Body of pancreas (tissue), 4 donors: ENCODE data around the gene VWF.

ENCODE experiments used
- CTCF ChIP-seq, 7 experiments: fragments of 450-650 bp in 4 of 7; fragments of 200-600 bp in 3 of 7; sonication (generic) in 3 of 7; IDR thresholded peaks; one replicate each; pipeline ENCODE4 v1.5.1; 2016 to 2019; ENCODE audit warnings: antibody characterized with exemption in 7 of 7
- POLR2A ChIP-seq, 3 donors: fragments of 450-650 bp; IDR thresholded peaks; one replicate each; pipeline ENCODE4 v1.6.1; 2016; ENCODE audit warnings: antibody characterized with exemption in 3 of 3, mild to moderate bottlenecking in 2 of 3

GRCh38 chr12:6133642-6134041, 9.2 kb upstream of the VWF start:
- TF ChIP-seq CTCF (IDR thresholded peaks at IDR 0.05), result no peak
- no peak for TF ChIP-seq POLR2A (IDR thresholded peaks at IDR 0.05)
